WTC11 (cell line): ENCODE measurements around the gene LRMDA. TPM values are rescaled to one million over a fixed set of nuclear protein-coding genes. Genes with fewer than 3 reads are reported as not detected.

Source experiments
- ATAC-seq: fragments of 200-7000 bp; cut with Tn5 transposase; 2 replicates; pipeline ENCODE4 v1.10.0; 2021; ENCODE audit warnings: mild to moderate bottlenecking, moderate library complexity
- CTCF ChIA-PET: fragments of 300-600 bp; sonication (Branson Sonifier 250); formaldehyde crosslinking; loops from one replicate; lab custom pipeline; 2021; ENCODE audit warnings: antibody characterized with exemption; lab: Charles Lee
- POLR2A ChIA-PET: fragments of 350-600 bp; sonication (Branson Sonifier 250); formaldehyde crosslinking; loops from one replicate; lab custom pipeline; 2021; ENCODE audit warnings: antibody characterized with exemption; lab: Charles Lee
- DNase-seq: peaks from one replicate; pipeline ENCODE4 v3.0.0; 2021; ENCODE audit warnings: low spot score
- H3K27ac Mint-ChIP-seq: 2 replicates; pipeline ENCODE4 v1.8.0; 2021; ENCODE audit warnings: mixed read lengths
- H3K27me3 Mint-ChIP-seq: 2 replicates; pipeline ENCODE4 v1.8.0; 2021; ENCODE audit warnings: low read depth, mild to moderate bottlenecking, moderate library complexity, mixed read lengths
- H3K36me3 Mint-ChIP-seq: 2 replicates; pipeline ENCODE4 v1.8.0; 2021; ENCODE audit warnings: mixed read lengths
- H3K4me1 Mint-ChIP-seq: 2 replicates; pipeline ENCODE4 v1.8.0; 2022; ENCODE audit warnings: mixed read lengths
- H3K4me3 Mint-ChIP-seq: 2 replicates; pipeline ENCODE4 v1.8.0; 2021; ENCODE audit warnings: mild to moderate bottlenecking, moderate library complexity, mixed read lengths
- H3K9me3 Mint-ChIP-seq: 2 replicates; pipeline ENCODE4 v1.8.0; 2021; ENCODE audit warnings: mixed read lengths
- AR ChIP-seq: fragments of 250-450 bp; sonication (Bioruptor Pico); IDR thresholded peaks from 2 replicates; pipeline ENCODE4 v1.9.0; 2021; ENCODE audit warnings: mild to moderate bottlenecking
- CREM ChIP-seq: sonication (generic); formaldehyde crosslinking; IDR thresholded peaks from 2 replicates; pipeline ENCODE4 v1.8.1; 2022; ENCODE audit warnings: mild to moderate bottlenecking, missing genetic modification reagents, moderate library complexity
- ETV6 ChIP-seq: sonication (generic); formaldehyde crosslinking; IDR thresholded peaks from 2 replicates; pipeline ENCODE4 v1.8.1; 2022; ENCODE audit warnings: mild to moderate bottlenecking, missing genetic modification reagents
- FOXP1 ChIP-seq: sonication (generic); formaldehyde crosslinking; IDR thresholded peaks from 2 replicates; pipeline ENCODE4 v1.8.0; 2022; ENCODE audit warnings: missing genetic modification reagents, mild to moderate bottlenecking, moderate library complexity, borderline replicate concordance
- HMGXB4 ChIP-seq: sonication (generic); formaldehyde crosslinking; IDR thresholded peaks from 2 replicates; pipeline ENCODE4 v1.8.1; 2023; ENCODE audit warnings: mild to moderate bottlenecking, moderate library complexity, missing genetic modification reagents
- IRF2 ChIP-seq: sonication (generic); formaldehyde crosslinking; IDR thresholded peaks from 2 replicates; pipeline ENCODE4 v1.8.0; 2022; ENCODE audit warnings: low read depth, missing genetic modification reagents, borderline replicate concordance
- JAZF1 ChIP-seq: fragments of 250-450 bp; sonication (Bioruptor Pico); IDR thresholded peaks from 2 replicates; pipeline ENCODE4 v1.9.0; 2021; ENCODE audit warnings: moderate library complexity, mild to moderate bottlenecking, inconsistent platforms
- JUN ChIP-seq: sonication (generic); formaldehyde crosslinking; IDR thresholded peaks from 2 replicates; pipeline ENCODE4 v1.8.0; 2023; ENCODE audit warnings: mild to moderate bottlenecking, missing genetic modification reagents
- OVOL2 ChIP-seq: fragments of 250-450 bp; sonication (Bioruptor Pico); IDR thresholded peaks from 2 replicates; pipeline ENCODE4 v1.9.0; 2021; ENCODE audit warnings: mild to moderate bottlenecking, borderline replicate concordance
- SMAD3 ChIP-seq: sonication (generic); formaldehyde crosslinking; IDR thresholded peaks from 2 replicates; pipeline ENCODE4 v1.8.0; 2022; ENCODE audit warnings: missing genetic modification reagents, mild to moderate bottlenecking, borderline replicate concordance
- TEAD4 ChIP-seq: sonication (generic); formaldehyde crosslinking; IDR thresholded peaks from 2 replicates; pipeline ENCODE4 v1.8.0; 2022; ENCODE audit warnings: mild to moderate bottlenecking, missing genetic modification reagents
- TP53 ChIP-seq: sonication (generic); formaldehyde crosslinking; IDR thresholded peaks from 2 replicates; pipeline ENCODE4 v1.8.1; 2023; ENCODE audit warnings: mild to moderate bottlenecking, missing genetic modification reagents
- ZNF121 ChIP-seq: sonication (generic); formaldehyde crosslinking; IDR thresholded peaks from 2 replicates; pipeline ENCODE4 v1.8.0; 2023; ENCODE audit warnings: missing genetic modification reagents
- ZNF671 ChIP-seq: fragments of 250-450 bp; sonication (Bioruptor Pico); IDR thresholded peaks from 2 replicates; pipeline ENCODE4 v1.8.0; 2021; ENCODE audit warnings: mild to moderate bottlenecking
- total RNA-seq: library from RNA; stranded (reverse); gene quantifications from 3 replicates; pipeline ENCODE4 v1.2.3, GENCODE V29; 2021
- TF ChIP-seq, protein P1 (sequence below): sonication (generic); formaldehyde crosslinking; conservative IDR thresholded peaks from 2 replicates; pipeline ENCODE4 v1.8.1; 2023; ENCODE audit warnings: mild to moderate bottlenecking, low read depth, missing genetic modification reagents, moderate library complexity
- TF ChIP-seq, protein P2 (sequence below): sonication (generic); formaldehyde crosslinking; IDR thresholded peaks from 2 replicates; pipeline ENCODE4 v1.8.1; 2023; ENCODE audit warnings: mild to moderate bottlenecking, missing genetic modification reagents, moderate library complexity
- TF ChIP-seq, protein P3 (sequence below): sonication (generic); formaldehyde crosslinking; IDR thresholded peaks from 2 replicates; pipeline ENCODE4 v1.8.1; 2023; ENCODE audit warnings: mild to moderate bottlenecking, missing genetic modification reagents, moderate library complexity

LRMDA gene
- total RNA-seq, 1 experiment from 2014 or later = 0.92 TPM

- H3K36me3 Mint-ChIP-seq = peaks cover 6% of the 10 kb centered on the region; the same call in 1 of the 2 replicates
- TF ChIP-seq JAZF1 (CRISPR knock-in tag) (no peak), ZNF671 (CRISPR knock-in tag) (no peak)
- TF ChIP-seq, all 79 proteins: peak for 0
- DNase-seq (no peak), ATAC-seq (peak; percentile 69)
- Mint-ChIP-seq H3K9me3 (peaks cover 20% of the 10 kb centered on the region), H3K4me3 (no peak overlapping the region), H3K4me1 (peaks cover 27% of the 10 kb centered on the region), H3K27me3 (peaks cover 73% of the 10 kb centered on the region), H3K27ac (no peak overlapping the region)
- ChIA-PET POLR2A (no interaction called here), CTCF (no interaction called here)
Measured at GRCh38 chr10:75475460-75476182, 44.2 kb downstream of the LRMDA start.

DNA sequence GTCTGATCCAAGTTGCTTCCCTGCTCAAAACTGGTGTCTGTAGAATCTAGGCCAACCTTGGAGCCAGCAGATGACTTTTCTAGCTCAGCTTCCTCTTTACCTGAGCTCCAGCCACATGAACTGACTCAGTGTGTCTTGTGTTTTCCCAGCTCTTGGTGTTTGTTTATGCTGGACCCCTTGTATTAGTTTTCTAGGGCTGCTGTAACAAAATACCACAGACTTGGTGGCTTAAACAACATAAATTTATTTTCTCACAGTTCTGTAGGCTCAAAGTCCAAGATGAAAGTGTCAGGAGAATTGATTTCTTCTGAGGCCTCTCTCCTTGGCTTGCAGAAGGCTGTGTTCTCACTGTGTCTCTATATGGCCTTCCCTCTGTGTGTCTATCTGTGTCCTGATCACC is 45.1 kb downstream of the LRMDA start:
- TF ChIP-seq, protein P1, sequence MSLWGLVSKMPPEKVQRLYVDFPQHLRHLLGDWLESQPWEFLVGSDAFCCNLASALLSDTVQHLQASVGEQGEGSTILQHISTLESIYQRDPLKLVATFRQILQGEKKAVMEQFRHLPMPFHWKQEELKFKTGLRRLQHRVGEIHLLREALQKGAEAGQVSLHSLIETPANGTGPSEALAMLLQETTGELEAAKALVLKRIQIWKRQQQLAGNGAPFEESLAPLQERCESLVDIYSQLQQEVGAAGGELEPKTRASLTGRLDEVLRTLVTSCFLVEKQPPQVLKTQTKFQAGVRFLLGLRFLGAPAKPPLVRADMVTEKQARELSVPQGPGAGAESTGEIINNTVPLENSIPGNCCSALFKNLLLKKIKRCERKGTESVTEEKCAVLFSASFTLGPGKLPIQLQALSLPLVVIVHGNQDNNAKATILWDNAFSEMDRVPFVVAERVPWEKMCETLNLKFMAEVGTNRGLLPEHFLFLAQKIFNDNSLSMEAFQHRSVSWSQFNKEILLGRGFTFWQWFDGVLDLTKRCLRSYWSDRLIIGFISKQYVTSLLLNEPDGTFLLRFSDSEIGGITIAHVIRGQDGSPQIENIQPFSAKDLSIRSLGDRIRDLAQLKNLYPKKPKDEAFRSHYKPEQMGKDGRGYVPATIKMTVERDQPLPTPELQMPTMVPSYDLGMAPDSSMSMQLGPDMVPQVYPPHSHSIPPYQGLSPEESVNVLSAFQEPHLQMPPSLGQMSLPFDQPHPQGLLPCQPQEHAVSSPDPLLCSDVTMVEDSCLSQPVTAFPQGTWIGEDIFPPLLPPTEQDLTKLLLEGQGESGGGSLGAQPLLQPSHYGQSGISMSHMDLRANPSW (CRISPR knock-in tag) = no peak
- TF ChIP-seq ETV6 (no peak), FOXP1 (no peak), JUN (no peak), HMGXB4 (no peak), CREM (CRISPR knock-in tag) (no peak), JAZF1 (CRISPR knock-in tag) (no peak), AR (no peak), OVOL2 (CRISPR knock-in tag) (no peak), TEAD4 (CRISPR knock-in tag) (no peak), SMAD3 (CRISPR knock-in tag) (no peak), TP53 (no peak)
- TF ChIP-seq, protein P2, sequence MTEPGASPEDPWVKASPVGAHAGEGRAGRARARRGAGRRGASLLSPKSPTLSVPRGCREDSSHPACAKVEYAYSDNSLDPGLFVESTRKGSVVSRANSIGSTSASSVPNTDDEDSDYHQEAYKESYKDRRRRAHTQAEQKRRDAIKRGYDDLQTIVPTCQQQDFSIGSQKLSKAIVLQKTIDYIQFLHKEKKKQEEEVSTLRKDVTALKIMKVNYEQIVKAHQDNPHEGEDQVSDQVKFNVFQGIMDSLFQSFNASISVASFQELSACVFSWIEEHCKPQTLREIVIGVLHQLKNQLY = no peak
- DNase-seq (no peak), ATAC-seq (no peak)
- ChIA-PET POLR2A (no interaction called here), CTCF (no interaction called here)
- H3K4me1 Mint-ChIP-seq = peaks cover 27% of the 10 kb centered on the region
- peaks cover 67% of the 10 kb centered on the region for H3K27me3 Mint-ChIP-seq
- H3K9me3 Mint-ChIP-seq = peaks cover 20% of the 10 kb centered on the region
- no peak overlapping the region for H3K4me3 Mint-ChIP-seq
- no peak overlapping the region for H3K27ac Mint-ChIP-seq
- H3K36me3 Mint-ChIP-seq = peaks cover 6% of the 10 kb centered on the region; the same call in 1 of the 2 replicates

DNA sequence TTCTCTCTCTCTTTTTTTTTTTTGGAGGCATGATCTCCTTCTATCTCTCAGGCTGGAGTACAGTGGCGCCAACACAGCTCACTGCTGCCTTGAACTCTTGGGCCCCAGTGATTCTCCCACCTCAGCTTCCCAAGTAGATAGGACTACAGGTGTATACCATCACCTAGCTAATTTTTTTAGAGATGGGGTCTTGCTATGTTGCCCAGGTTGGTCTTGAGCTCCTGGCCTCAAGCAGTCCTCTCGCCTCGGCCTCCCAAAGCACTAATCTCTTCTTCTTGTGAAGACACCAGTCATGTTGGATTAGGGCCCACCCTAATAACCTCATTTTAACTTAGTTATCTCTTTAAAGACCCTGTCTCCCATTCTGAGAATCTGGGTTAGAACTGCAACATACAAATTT is 45.6 kb downstream of the LRMDA start:
- POLR2A ChIA-PET = no interaction called here
- H3K4me1 Mint-ChIP-seq = peaks cover 27% of the 10 kb centered on the region
- ATAC-seq = no peak
- CTCF ChIA-PET = no interaction called here
- no peak overlapping the region for H3K4me3 Mint-ChIP-seq
- H3K36me3 Mint-ChIP-seq = peaks cover 6% of the 10 kb centered on the region; the same call in 1 of the 2 replicates
- no peak overlapping the region for H3K27ac Mint-ChIP-seq
- peaks cover 63% of the 10 kb centered on the region for H3K27me3 Mint-ChIP-seq
- TF ChIP-seq, protein P3, sequence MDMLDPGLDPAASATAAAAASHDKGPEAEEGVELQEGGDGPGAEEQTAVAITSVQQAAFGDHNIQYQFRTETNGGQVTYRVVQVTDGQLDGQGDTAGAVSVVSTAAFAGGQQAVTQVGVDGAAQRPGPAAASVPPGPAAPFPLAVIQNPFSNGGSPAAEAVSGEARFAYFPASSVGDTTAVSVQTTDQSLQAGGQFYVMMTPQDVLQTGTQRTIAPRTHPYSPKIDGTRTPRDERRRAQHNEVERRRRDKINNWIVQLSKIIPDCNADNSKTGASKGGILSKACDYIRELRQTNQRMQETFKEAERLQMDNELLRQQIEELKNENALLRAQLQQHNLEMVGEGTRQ = no peak
- TF ChIP-seq ZNF121 (peak; percentile 58; the same call in 1 of the 2 replicates), IRF2 (no peak)
- TF ChIP-seq, all 79 proteins: peak for 1
- no peak for DNase-seq
- peaks cover 20% of the 10 kb centered on the region for H3K9me3 Mint-ChIP-seq
